Neural cell (in vitro differentiated cells): ENCODE results near the gene ZG16B. TPM values are rescaled to one million over a fixed set of nuclear protein-coding genes. Genes with fewer than 3 reads are reported as not detected.

ENCODE experiments used
- H2AFZ ChIP-seq: fragments of 200-600, 300-800 bp; sonication (generic), shearing (Covaris generic); 2 replicates; pipeline ENCODE4 v1.6.0; 2014; ENCODE audit warnings: low read depth, mild to moderate bottlenecking, antibody characterized with exemption, low read length, moderate library complexity
- H3F3A ChIP-seq: fragments of 200-600 bp; shearing (Covaris generic); 2 replicates; pipeline ENCODE4 v1.6.1; 2016; ENCODE audit warnings: mild to moderate bottlenecking, moderate library complexity, mixed read lengths, antibody characterized with exemption, low read length; ENCODE audit not compliant: insufficient read depth, poor library complexity, severe bottlenecking
- H3K27ac ChIP-seq: fragments of 200-600, 300-800 bp; sonication (generic), shearing (Covaris generic); 2 replicates; pipeline ENCODE4 v1.5.1; 2014; ENCODE audit warnings: mild to moderate bottlenecking, low read length, moderate library complexity
- H3K27me3 ChIP-seq: fragments of 300-800, 200-600 bp; sonication (generic), shearing (Covaris generic); 2 replicates; pipeline ENCODE4 v1.6.0; 2014; ENCODE audit warnings: mild to moderate bottlenecking, low read depth, low read length, moderate library complexity; ENCODE audit not compliant: insufficient read depth
- H3K36me3 ChIP-seq: fragments of 300-800, 200-600 bp; sonication (generic), shearing (Covaris generic); 2 replicates; pipeline ENCODE4 v1.5.1; 2014; ENCODE audit warnings: mild to moderate bottlenecking, antibody characterized with exemption, low read length, moderate library complexity; ENCODE audit not compliant: insufficient read depth
- H3K4me2 ChIP-seq: fragments of 300-800, 200-600 bp; sonication (generic), shearing (Covaris generic); 2 replicates; pipeline ENCODE4 v1.6.0; 2014; ENCODE audit warnings: mild to moderate bottlenecking, low read length
- H3K4me3 ChIP-seq: fragments of 300-800, 200-600 bp; sonication (generic), shearing (Covaris generic); 2 replicates; pipeline ENCODE4 v1.5.1; 2014; ENCODE audit warnings: mild to moderate bottlenecking, low read length, moderate library complexity
- H3K79me2 ChIP-seq: fragments of 200-600 bp; shearing (Covaris generic); replicated peaks from 2 replicates; pipeline ENCODE4 v1.6.0; 2014; ENCODE audit warnings: mild to moderate bottlenecking, low read length, moderate library complexity; ENCODE audit not compliant: insufficient read depth
- H3K9ac ChIP-seq: fragments of 300-800, 200-600 bp; sonication (generic), shearing (Covaris generic); 2 replicates; pipeline ENCODE4 v1.6.1; 2016; ENCODE audit warnings: mild to moderate bottlenecking, low read length, mixed read lengths
- H3K9me2 ChIP-seq: fragments of 200-600 bp; shearing (Covaris generic); 2 replicates; pipeline ENCODE4 v1.6.1; 2016; ENCODE audit warnings: mild to moderate bottlenecking, low read length, mixed read lengths; ENCODE audit not compliant: insufficient read depth
- H3K9me3 ChIP-seq: fragments of 200-600, 300-800 bp; sonication (generic), shearing (Covaris generic); 2 replicates; pipeline ENCODE4 v1.6.1; 2016; ENCODE audit warnings: mild to moderate bottlenecking, mixed run types, low read length, moderate library complexity, mixed read lengths
- H4K20me1 ChIP-seq: fragments of 200-600 bp; shearing (Covaris generic); 2 replicates; pipeline ENCODE4 v1.6.1; 2016; ENCODE audit warnings: mild to moderate bottlenecking, mixed run types; ENCODE audit not compliant: insufficient read depth
- EP300 ChIP-seq: fragments of 450-650 bp; conservative IDR thresholded peaks from 2 replicates; pipeline ENCODE4 v1.6.1; 2014; ENCODE audit warnings: antibody characterized with exemption, mild to moderate bottlenecking, moderate library complexity; ENCODE audit not compliant: poor library complexity, severe bottlenecking
- EZH2 ChIP-seq: fragments of 200-600, 300-800 bp; shearing (Covaris generic), sonication (generic); IDR thresholded peaks from 2 replicates; pipeline ENCODE4 v1.6.1; 2014; ENCODE audit warnings: antibody characterized with exemption, low read length, borderline replicate concordance, mild to moderate bottlenecking; ENCODE audit not compliant: insufficient read depth, poor library complexity, severe bottlenecking
- MXI1 ChIP-seq: fragments of 450-650 bp; conservative IDR thresholded peaks from 2 replicates; pipeline ENCODE4 v1.6.1; 2014; ENCODE audit warnings: antibody characterized with exemption, mild to moderate bottlenecking; ENCODE audit not compliant: poor library complexity, severe bottlenecking
- POLR2AphosphoS5 ChIP-seq: IDR thresholded peaks from 2 replicates; pipeline ENCODE4 v1.6.1; 2012
- RAD21 ChIP-seq: fragments of 450-650 bp; conservative IDR thresholded peaks from 2 replicates; pipeline ENCODE4 v1.6.1; 2014; ENCODE audit warnings: antibody characterized with exemption, mild to moderate bottlenecking, moderate library complexity
- REST ChIP-seq: IDR thresholded peaks from 2 replicates; pipeline ENCODE4 v1.6.1; 2012; ENCODE audit warnings: borderline replicate concordance
- SMC3 ChIP-seq: fragments of 450-650 bp; conservative IDR thresholded peaks from 2 replicates; pipeline ENCODE4 v1.6.1; 2014; ENCODE audit warnings: antibody characterized with exemption, mild to moderate bottlenecking, moderate library complexity; ENCODE audit not compliant: poor library complexity
- TAF1 ChIP-seq: IDR thresholded peaks from 2 replicates; pipeline ENCODE4 v1.6.1; 2012; ENCODE audit warnings: low read depth
- polyA plus RNA-seq: library from polyadenylated mRNA; depleted of rRNA; stranded (reverse); fragments of >200 nt; gene quantifications from 2 replicates; pipeline ENCODE4 v1.2.3, GENCODE V29; 2014
- TF ChIP-seq, protein P1 (sequence below): fragments of 450-650 bp; IDR thresholded peaks from 2 replicates; pipeline ENCODE4 v1.5.1; 2014; ENCODE audit warnings: antibody characterized with exemption, mild to moderate bottlenecking, moderate library complexity; ENCODE audit not compliant: poor library complexity, severe bottlenecking

ZG16B gene
- polyA plus RNA-seq, 1 donor from 2014 or later = not detected

- TF ChIP-seq REST (no peak), EZH2 (no peak), RAD21 (no peak), TAF1 (no peak), MXI1 (no peak), POLR2AphosphoS5 (no peak), EP300 (no peak), SMC3 (no peak)
- TF ChIP-seq, protein P1, sequence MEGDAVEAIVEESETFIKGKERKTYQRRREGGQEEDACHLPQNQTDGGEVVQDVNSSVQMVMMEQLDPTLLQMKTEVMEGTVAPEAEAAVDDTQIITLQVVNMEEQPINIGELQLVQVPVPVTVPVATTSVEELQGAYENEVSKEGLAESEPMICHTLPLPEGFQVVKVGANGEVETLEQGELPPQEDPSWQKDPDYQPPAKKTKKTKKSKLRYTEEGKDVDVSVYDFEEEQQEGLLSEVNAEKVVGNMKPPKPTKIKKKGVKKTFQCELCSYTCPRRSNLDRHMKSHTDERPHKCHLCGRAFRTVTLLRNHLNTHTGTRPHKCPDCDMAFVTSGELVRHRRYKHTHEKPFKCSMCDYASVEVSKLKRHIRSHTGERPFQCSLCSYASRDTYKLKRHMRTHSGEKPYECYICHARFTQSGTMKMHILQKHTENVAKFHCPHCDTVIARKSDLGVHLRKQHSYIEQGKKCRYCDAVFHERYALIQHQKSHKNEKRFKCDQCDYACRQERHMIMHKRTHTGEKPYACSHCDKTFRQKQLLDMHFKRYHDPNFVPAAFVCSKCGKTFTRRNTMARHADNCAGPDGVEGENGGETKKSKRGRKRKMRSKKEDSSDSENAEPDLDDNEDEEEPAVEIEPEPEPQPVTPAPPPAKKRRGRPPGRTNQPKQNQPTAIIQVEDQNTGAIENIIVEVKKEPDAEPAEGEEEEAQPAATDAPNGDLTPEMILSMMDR = no peak
Observed at GRCh38 chr16:2786826-2787151, 43.3 kb upstream of the ZG16B start.

DNA sequence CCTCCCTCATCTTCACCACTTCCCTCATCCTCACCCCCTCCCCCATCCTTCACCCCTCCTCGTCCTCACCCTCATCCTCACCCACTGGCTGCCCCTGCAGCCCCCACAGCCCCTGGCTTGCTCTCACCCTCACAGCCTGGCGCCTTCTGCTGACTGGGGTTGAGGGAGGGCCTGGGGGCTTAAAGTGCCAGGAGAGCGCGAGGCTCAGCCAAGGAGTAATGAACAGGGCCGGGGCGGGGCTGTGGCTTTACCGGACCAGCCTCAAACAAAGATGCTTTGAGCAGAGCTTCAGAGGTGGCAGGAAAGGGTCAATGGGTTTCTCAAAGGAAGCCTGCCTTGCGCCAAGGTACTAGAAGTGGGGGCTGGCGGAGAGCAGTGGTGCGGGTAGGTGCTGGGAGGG is 42.7 kb upstream of the ZG16B start, which contains the start of gene PRSS33:
PRSS33 (minus strand) TSS at position 155 of the 400 bp plus-strand sequence. CDS start 1,013 bp downstream, outside the sequence.
- H3K27ac ChIP-seq = no peak within 1 kb of the TSS
- H2AFZ ChIP-seq = no peak within 1 kb of the TSS
- no peaks in the 10 kb centered on the region for H3K36me3 ChIP-seq
- H3F3A ChIP-seq = no peaks in the 10 kb centered on the region
- H3K9ac ChIP-seq = no peak within 1 kb of the TSS
- no peak within 1 kb of the TSS for H3K4me2 ChIP-seq
- TF ChIP-seq, protein P1 = no peak
- TF ChIP-seq MXI1 (no peak), EZH2 (no peak), RAD21 (no peak), SMC3 (no peak), TAF1 (no peak), EP300 (no peak), REST (no peak), POLR2AphosphoS5 (no peak)
- H3K4me3 ChIP-seq = no peak within 1 kb of the TSS
- H3K9me2 ChIP-seq = no peaks in the 10 kb centered on the region
- no peaks in the 10 kb centered on the region for H4K20me1 ChIP-seq
- H3K9me3 ChIP-seq = no peaks in the 10 kb centered on the region
- no peaks in the 10 kb centered on the region for H3K27me3 ChIP-seq
- H3K79me2 ChIP-seq = no peaks in the 10 kb centered on the region

More at GRCh38 chr16:2786826-2787151, 43.3 kb upstream of the ZG16B start:
- H3K27ac ChIP-seq = no peak overlapping the region
- no peak overlapping the region for H3K4me2 ChIP-seq
- H3K4me3 ChIP-seq = no peak overlapping the region
- H3K9me3 ChIP-seq = no peaks in the 10 kb centered on the region
- no peaks in the 10 kb centered on the region for H3K9me2 ChIP-seq
- no peaks in the 10 kb centered on the region for H3K36me3 ChIP-seq
- H3F3A ChIP-seq = no peaks in the 10 kb centered on the region
- H3K9ac ChIP-seq = no peak overlapping the region
- no peaks in the 10 kb centered on the region for H4K20me1 ChIP-seq
- no peak overlapping the region for H2AFZ ChIP-seq
- no peaks in the 10 kb centered on the region for H3K79me2 ChIP-seq
- no peaks in the 10 kb centered on the region for H3K27me3 ChIP-seq
